Stimulated activated CD8-positive, alpha-beta memory T cell treated with anti-CD3 and anti-CD28 coated beads, Interleukin-7, amount 100 ng/mL, for 1 hour (primary cell): ENCODE measurements around the gene DENND1B.
"Not testable (repeated sequence)": the region's sequence is repeated elsewhere in the genome, so short reads cannot be mapped to it uniquely, and the experiment has no call there.

Experiments
- DNase-seq, 2 donors: peaks; one replicate each; pipeline ENCODE4 v3.0.0-alpha.2; 2020; ENCODE audit warnings: low read depth in 2 of 2

The DENND1B gene

DNA sequence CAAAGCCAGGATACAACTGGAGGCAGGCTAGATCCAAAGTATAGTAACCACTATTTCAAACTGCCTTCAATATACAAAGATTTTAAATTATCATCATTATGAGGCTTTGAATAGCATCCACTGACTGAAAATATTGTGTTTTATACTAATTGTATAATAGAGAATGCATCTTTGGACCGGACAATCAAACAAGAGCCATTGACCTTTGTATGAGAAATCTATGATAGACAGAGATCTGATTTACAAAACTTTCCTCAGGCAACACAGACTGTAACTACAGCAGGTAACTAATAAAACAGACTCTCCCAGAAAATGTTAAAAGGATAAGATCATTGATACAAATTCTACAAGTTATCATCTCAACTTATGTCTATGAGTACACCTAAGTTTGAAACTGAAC lies 152.9 kb downstream of the DENND1B start:
- DNase-seq = no peak

DNA sequence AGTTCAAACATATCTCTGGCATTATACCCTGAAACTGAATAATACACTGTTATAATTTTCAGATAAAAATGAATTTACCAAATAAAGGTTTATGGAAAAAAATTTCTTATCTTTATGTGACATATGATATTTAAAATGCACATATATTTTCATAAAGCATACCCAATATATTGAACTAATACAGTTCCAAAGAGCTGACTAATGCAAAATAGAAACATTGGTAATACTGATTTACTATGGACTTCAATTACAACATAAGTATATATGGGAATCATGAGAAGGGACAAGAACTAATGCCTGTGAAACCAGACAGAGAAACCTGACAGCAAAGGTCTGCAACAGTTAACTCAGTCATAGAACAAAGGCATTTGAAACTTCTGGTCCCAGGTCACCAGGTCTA lies 153.5 kb downstream of the DENND1B start:
- no peak for DNase-seq

DNA sequence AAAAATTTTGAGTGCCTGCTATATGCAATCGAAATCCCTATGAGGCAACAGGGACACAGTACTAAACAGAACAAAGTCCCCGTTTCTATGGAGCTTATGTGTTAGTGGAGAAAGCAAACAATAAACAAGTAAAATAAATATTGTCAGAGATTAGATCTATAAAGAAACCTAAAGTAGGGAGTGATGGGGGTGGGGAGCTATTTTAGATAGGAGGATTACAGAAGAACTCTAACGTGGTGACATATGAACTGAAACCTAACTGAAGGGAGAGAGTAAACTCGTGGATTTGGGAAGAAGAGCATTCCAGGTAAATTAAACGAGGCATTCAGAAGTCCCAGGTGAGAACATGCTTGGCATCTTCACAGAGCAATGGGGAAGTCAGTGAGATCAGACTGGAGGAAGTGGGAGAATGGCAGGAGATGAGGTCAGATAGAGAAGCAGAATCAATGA lies 154.5 kb downstream of the DENND1B start:
- DNase-seq = no peak

DNA sequence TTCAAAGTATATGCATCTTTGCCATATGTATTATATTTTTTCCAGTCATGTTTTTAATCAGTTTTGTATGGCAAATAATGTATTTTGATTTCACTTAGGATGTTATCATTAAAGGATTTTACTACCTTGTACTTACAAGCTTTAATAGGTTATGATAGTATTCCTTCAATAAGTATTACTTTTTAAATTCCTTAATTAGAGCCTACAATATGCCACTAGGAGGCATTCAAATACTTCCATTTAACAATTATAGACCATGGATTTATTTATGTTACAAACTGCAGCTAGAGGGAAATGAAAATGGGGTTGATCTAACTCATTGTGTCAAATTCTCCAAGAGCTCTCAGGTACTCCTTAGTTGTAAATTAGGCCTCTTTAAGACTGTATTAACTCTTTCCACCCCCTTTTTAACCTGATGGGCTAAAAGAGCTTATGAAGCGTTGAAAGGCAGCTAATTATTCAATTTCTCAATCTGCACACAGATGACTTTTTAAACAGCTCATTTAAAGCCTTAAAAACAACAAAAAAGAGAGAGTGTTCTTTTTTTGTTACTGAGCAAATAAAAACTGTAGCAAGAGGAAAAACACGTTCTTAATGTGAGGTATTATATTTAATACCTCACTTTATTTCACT lies 156.2 kb downstream of the DENND1B start:
- no peak for DNase-seq

DNA sequence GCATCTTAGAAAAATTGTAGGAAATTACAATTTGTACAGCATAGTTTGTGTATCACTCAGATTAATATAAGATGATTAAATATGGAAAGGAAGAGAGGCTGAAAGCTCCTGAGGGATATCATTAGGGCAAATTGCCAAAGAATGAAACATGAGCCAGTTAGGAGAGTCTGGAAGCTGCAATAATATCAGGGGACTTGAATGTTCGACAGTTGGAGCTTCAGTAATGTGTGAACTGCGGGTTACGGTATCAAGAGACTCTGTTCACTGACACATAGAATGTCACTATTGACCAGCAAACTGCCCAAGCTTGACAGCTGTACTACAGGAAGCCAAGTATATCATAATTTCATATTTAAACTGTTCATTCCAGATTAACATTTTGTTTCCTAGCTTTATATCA lies 157.2 kb downstream of the DENND1B start:
- DNase-seq = no peak

DNA sequence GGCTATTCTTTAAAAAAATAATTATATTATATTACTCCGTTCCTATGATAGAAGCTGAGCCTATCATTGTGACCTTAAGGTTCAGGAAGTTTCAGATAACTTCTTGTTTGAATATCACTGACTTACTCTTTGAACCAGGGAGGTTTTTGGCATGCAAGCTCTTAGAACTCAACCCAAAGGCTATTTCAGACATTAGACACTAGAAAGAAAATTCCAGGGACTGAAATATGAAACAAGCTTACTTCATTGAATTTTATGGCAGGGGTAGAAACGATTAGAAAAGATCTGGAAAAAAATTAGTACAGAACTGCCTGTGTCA lies 159.6 kb downstream of the DENND1B start:
- DNase-seq = no peak

DNA sequence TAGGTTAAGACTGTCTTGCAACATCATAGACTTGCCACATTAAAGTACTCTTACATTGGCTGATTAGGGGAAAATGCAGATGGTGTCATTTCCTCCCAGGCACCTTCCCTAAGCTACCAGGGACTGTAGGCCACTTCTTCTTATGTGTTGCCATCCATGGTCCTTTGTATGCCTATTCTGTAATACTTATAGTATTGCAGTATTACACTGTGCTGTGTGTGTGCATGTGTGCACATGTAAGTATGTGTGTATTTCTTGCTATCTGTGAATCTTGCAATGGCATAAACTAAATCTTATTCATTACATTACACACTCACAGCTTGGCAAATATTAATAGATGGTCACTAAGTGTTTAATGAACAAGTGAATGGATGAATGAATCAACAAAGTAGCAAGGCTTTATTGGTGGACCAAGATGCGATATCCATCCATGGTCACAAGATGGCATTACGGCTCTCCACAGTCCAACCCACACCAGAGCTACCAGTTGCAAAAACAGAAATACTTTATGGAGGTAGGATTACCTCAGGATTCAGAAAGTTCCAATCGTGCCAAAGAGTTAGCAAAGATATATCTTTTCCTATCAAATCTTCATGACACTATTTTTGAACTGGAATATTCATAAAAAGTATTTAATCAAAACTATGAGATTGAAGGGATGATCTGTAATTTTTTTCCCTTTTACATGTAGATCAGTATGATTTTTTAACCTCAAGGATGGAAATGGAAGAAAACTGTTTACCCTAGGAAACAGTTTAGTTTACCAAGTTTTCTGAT lies 160.2 kb downstream of the DENND1B start:
- no peak for DNase-seq

DNA sequence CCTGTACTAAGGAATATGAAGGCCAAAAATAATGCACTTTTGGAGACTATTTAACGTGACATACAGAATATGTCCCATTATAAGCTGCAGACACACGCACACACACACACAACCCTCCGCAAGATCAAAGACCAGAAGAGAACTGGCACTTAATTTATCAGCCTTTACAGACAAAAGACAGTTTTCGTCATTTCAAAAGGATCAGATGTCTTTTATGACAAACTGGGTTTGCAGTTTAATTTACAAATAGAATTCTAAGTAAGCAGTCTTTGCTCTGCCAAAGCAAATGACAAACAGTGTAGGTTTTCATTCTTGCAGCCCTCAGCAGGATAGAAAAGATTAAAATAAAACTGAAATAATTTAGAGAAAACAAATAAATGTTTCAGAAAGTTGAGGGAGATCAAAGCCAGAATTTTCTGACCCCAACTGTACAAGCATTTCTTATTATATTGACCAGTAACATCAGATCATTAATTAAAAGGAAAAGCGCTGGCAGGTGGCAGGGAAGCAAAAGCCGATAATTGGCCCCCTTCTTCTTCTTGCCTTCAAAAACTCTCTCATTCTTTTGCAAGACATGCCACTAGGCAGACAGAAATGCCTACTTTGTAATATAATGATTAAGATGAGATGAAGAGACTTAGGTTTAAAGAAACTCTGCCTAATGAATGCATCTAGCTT lies 169.0 kb downstream of the DENND1B start:
- DNase-seq = no peak

DNA sequence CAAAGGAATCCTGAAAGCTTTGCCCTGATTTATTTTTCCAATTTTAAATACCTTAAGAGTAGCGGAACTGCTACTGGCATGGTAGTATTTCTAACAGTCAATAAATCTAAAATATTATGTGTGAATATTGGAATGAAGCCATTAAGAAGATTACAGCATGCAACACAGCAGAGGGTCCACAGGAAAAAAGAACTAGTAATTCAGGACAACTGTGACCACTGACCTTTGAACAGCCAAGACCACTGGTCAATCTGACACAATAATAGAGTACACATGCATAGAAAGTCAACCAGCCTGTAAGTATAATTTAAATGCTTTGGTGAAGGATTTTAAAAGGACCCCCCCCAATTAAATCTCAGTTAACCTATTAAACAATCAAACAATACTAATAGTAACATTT lies 171.0 kb downstream of the DENND1B start:
- DNase-seq = no peak

DNA sequence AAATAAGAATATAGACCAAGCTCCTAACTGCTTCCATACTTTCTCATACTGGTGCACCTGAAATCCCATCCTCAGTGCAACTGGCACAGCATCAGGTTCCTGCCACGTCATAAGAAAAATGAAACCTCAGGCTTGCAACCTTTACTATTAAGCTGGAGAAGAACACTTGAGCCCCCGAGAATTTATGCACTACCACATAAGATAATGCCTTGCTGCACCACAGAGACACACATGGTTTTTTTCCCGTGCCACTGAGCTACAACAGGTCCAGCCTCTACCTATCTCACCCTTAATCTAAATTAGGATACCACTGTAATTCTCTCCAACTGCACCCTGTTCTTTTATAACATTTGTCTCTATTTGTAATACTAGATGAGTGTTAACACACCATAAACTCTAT lies 174.5 kb downstream of the DENND1B start:
- DNase-seq = no peak

DNA sequence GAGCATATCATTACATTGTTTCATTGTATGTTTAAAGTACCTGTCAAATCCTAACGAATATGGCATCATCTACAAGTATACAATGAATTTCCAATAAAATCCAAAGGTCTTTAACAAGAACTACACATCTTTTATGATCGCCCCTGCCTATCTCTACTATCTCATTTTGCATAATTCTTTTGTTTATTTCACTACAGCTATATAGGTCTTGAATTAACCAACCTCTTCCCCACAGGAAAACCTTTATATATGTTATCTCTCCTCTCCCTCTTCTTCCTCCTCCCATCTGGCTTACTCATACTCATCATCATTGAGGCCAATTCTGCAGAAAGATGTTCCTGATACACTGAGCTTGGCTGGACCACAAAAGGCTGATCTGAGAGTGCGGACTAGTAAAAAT lies 175.5 kb downstream of the DENND1B start:
- DNase-seq = no peak

DNA sequence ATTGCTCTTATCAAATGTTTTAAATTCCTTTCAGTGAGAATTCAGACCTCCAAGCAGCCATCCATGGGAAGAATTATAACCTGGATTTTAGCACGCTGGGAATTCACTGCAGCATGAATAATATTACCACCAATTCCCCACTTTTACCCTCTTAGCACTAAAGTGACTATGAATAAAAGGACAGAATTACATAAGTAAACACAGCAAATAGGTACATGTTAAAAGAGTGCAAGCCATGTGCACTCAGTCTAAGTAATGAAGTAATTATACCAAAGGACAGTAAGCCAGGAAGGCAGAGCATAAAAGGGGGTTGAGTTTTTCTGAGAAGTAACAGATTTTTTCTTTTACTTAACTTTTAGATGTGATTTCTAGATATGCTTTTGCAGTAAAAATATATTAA lies 176.3 kb downstream of the DENND1B start:
- DNase-seq = no peak

DNA sequence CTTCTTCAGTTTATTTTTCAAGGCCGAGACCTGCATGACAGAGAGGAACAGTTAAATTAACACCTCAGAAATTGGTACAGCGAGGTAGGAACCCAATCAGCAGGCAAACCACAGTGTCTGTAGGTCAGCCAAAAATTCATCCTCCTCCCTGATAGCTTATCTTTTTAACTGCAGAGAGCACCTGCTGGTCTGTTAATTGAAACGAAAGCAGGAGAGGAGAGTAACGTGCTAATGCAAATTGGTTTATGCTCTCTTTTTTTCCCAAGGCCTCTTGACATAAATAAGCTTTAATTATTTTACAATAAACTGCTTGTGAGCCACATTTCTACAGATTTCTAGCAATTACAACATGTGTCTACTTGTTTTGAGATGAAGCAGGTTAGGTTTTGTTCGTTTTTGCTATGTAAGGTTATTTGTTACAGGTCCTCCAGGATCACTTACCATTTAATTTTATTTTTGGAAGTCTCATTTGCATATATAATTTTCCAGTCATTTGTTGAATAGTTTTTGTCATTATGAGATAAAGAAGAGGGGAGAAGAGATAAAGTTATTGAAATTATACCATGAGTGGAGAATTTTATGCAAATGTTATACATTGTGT lies 179.9 kb downstream of the DENND1B start:
- no peak for DNase-seq

DNA sequence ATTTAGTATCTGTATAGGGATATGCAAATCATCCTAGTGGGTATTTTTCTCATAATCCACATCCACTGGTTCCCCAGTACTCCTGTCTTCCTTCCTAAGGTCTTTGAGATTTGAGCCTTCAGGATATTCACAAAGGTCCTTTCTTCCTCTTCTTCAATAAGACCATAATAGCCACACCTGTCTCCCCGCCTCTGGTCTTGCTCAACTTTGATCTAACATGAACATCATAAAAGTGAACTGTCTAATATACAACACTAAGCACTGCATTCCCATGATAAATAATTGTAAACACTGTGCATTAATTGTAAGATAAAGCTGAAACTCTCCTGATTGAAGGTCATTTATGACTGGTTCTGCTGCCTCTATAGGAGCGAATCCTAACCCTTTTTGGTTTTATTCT lies 184.6 kb downstream of the DENND1B start:
- DNase-seq = no peak

DNA sequence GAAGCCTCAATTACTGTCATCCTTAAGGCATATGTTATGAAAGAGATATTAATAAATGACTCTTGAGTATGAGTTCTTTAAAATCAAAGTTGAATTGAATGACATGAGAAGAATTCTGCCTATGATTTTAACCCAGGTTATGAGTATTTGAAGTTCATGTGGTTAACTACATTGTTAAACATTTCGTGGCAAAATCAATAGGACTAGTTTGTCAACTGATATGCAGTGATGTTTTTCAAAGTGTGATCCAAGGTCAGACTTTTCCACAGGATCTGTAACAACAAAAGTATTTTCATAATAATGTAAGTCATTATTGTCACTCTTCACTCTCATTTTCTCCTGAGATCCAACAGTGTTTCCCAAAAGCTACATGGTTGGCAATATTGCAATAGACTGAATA lies 189.5 kb downstream of the DENND1B start:
- DNase-seq = no peak

DNA sequence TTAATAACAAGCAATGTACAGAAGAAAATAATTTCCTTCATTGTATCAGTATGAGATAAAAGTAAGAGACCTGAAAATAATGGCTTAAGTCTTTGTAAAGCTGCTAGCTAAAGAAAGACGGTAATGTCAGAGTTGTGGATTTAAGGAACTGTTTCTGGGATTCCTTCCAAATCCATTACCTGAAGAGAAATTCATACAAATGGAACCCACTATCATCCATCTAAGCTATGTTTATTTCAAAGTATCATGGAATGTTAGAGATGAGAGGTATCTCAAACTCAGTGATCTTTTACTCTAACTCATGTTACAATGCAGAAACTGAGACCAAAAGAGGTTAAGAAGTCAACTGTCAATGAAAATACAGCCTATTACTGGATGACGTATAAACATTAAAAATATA lies 197.7 kb downstream of the DENND1B start:
- DNase-seq = no peak

DNA sequence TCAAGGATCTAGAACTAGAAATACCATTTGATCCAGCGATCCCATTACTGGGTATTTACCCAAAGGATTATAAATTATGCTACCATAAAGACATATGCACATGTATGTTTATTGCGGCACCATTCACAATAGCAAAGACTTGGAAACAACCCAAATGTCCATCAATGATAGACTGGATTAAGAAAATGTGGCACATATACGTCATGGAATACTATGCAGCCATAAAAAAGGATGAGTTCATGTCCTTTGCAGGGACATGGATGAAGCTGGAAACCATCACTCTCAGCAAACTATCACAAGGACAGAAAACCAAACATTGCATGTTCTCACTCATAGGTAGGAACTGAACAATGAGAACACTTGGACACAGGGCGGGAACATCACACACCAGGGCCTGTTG lies 199.7 kb downstream of the DENND1B start:
- DNase-seq = not testable (repeated sequence)

DNA sequence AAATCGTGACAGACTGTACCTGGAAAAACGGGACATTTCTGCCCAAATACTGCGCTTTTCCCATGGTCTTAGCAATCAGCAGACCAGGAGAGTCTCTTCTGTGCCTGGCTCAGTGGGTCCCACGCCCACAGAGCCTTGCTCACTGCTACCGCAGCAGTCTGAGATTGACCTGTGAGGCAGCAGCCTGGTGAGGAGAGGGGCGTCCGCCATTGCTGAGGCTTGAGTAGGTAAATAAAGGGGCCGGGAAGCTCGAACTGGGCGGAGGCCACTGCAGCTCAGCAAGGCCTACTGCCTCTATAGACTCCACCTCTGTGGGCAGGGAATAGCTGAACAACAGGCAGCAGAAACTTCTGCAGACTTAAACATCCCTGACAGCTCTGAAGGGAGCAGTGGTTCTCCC lies 203.1 kb downstream of the DENND1B start:
- no peak for DNase-seq

DNA sequence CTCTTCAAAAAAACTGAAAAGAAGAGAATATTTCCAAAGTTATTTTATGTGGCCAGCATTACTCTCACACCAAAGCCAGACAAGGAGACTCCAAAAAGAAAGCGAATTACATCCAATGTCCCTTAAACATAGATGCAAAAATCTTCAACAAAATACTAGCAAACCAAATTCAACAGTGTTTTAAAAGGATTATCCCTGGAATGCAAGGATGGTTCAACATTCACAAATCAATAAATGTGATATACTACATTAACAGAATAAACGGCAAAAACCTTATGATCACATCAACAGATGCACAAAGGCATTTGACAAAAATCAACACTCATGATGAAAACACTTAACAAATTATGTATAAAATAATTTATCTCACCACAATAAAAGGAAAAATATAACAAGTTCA lies 207.8 kb downstream of the DENND1B start:
- no peak for DNase-seq

DNA sequence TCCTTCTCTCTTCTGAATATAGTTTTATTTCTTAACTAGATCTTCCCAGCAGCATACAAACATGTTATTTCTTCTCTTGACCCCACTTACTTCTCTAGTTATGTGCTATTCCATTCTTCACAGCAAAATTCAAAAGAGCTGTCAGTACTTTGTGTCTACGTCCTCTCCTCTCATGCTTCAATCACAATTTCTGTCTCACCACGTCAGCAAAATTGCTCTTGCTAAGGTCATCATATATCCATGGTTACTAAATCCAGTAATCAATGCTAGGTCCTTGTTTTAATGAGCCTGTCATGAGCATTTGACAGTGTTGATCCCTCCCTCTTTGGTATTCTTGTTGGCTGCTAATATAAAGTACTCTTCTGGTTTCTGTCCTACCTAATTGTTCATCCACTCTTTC lies 214.2 kb downstream of the DENND1B start:
- no peak for DNase-seq

DNA sequence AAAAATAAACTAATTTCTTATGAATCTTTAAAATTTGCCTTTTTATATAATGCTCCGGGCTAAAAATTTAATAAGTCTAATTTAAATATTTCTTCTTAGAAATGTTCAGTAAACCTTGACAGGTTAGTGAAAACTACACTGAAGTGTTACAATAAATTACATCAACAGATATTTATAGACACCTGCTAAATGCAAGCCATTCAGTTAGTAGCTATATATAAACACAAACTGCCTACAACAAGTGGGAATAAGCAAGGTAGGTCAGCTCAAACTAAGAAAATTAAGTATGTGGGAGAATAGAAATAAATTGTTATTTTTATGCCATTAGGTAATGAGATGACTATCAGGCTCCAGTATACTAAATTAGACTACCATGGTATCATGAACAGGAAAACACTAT lies 215.6 kb downstream of the DENND1B start:
- DNase-seq = no peak

DNA sequence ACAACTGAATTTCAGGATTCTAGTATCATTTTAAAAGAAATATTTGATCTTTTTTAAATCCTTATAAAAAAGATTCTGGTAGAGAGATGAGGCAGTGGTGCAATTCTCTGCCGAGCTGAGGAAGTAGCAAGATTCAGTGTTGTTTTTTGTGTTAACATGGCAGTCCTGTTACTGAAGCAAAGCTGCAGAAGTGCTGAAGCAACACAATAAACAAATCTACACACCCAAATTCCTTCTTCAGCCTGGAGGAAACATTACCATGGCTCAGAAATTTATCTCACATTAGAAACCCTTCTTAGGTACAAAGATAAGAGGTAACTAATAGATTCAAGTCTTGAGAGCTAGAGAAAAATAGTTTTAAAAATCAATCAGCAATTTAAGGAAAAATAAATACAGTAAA lies 216.0 kb downstream of the DENND1B start:
- no peak for DNase-seq

DNA sequence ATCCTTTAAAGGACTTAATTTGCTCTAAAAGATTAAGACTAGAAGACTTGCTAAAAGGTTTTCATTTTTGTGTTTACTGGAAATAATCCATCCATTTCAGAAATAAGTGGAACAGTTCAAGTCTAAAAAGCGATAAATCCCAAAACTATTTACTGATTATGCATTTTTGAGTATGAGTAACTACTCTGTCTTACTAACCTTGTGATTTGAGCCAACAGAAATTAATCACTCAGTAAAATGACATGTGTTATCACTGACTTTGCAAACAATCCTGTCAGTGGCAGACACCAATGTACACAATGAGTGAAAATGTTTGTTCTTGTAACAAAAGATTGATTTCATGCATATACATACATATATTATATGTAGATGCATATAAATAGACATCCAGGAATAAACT lies 218.0 kb downstream of the DENND1B start:
- no peak for DNase-seq
